GM19043 (cell line): ENCODE data around the gene BLZF1.
"Not testable (repeated sequence)": the region's sequence is repeated elsewhere in the genome, so short reads cannot be mapped to it uniquely, and the experiment has no call there.

Source experiments
- ATAC-seq: cut with Tn5 transposase; IDR thresholded peaks from one replicate; pipeline ENCODE4 v1.9.1; 2021; ENCODE audit warnings: low read depth; ENCODE audit not compliant: unreplicated experiment

The BLZF1 gene

DNA sequence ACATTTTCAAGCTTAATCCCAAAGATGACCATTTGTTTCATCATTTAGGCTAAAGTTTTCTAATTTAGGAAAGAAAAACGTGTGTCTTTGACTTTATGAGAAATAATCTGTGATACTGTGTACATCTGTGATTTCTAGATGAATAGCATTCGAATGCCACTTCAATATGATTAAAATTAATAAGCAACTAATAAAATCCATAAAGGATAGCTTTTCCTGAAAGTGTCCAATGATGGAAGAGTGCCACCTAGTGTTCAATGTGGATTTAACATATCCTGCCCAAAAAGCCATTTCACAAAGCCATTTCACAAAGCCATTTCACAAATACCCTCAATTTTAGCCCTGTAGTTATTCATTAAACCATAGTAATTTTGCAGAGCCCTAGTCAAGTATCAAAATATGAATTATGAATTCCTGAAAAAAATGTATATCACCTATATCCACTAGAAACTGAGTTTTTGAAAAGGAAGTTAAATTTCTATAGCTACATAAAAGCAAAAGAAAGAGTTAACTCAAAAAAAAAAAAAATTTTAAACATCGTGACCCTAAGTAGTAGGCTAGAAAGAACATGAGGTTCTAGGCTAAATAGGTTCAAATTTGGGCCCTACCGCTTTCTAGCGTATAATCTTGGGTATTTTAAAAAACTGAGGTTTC lies 19.5 kb upstream of the BLZF1 start:
- no peak for ATAC-seq

DNA sequence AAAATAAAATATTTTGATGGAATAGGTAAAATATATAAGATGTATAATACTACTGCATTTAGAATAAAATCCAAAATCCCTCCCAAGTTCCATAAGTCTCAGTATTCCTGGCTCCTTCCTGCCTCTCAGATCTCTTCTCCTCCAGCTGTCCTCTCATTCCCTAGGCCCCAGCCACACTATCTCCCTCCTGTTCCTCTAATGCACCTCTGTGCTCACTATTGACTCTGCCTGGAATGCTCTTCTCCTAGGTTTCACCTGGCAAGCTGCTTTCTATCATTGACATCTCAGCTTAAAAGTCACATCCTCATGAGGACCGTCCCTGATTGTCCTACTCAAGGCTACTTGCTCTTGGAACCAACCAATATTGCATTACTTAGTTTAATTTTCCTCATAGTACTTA lies 7.6 kb upstream of the BLZF1 start:
- no peak for ATAC-seq

DNA sequence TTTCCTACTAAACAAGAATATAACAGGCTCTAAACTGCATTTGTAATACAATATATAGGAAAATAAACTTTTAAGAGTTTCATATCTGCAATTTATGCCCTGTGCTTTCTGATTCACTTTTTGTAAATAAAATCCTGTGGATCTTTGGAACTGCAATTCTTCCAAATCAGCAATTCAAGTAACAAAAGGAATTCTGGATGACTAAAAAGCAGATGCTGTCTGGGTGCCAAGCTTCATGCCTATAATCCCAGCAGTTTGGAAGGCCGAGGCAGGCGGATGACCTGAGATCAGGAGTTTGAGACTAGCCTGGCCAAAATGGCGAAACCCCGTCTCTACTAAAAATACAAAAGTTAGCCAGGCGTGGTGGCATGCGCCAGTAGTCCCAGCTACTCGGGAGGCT lies 6.7 kb upstream of the BLZF1 start:
- ATAC-seq, result no peak

DNA sequence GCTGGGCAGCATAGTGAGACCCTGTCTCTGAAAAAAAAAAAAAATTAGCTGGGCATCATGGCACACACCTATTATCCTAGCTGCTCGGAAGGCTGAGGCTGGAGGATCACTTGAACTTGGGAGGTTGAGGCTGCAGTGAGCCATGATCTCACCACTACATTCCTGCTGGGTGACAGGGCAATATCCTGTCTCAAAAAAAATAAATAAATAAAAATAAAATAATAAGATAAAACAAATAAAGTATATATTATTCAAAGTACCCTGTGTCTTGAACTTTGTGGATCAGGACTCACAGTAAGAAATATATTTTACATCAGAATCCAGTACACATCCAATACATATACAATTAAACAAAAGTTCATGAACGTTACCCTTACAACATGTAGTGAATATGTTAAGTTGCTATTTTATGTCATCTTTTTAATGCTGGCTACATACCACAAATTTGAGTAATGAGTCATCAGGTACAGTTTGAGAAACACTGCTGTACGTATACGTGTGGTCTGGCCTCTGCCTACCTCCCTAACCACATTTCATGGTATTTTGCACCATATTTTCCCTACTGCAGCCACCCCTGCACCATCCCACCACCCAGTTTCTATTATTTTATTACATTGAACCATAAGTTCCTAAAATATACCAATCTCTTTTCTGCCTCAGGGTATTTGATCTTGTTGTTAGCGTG lies 4.8 kb upstream of the BLZF1 start:
- ATAC-seq, result no peak

DNA sequence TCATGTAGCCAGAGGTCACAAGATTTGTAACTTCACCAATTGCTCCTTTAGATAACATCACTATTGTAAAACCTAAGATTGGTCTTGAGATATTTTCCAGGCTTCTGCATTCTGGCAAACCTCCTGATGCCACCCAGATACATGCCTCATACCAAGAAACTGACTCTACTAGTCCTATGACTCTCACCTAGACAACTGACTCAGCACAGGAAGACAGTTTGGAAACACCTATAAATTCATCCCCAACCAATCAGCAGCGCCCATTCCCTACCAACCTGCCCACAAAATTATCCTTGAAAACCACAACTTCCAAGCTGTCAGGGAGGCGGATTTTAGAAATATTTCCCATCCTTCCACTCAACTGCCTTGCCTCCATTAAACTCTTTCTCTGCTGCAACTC lies 3.0 kb upstream of the BLZF1 start:
- no peak for ATAC-seq

DNA sequence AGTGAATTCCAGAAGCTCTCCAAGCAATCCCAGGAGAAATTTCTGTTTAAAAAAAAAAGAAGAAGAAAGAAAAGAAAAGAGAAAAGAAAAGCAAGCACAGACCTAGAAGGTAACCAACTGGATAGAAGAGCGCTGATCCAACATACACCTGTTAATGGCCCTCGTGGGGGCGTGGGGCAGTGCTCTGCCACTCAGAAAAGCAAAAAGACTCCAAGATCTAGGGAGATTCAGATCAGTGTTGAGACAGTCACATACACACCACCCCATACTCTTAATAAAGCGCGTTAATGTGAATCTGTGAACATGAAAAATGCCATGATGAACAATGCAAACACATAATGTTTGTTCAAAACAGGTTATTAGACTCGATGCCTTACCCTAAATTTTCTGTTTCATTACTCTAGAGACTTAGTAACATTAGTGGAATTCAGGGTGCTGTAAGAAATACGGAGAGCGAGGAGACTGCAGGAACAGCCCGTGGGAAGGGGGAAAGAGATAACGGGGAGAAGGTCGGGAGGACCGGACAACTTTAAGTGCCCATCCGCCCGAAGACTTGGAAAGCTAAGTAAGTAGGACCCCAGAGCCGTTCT lies 804 bp upstream of the BLZF1 start:
- no peak for ATAC-seq

DNA sequence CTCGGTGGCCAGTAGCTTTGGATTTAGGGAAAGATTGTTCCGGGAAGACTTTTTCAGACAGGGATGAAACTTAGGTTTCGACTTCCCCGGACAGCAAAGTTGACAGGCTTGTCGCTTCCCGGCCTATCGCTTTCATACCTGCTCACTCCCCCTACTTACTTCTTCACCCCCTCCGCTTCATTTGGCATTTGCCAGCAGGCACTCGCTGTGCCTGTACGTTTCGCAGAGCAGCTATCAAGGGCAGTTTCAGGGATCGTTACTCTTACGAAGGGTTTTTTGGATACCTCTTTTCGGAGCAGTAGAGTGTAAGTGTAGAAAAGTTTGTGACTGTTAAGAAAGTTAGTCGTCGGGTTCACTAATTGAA lies 393 bp downstream of the BLZF1 start:
- no peak for ATAC-seq

DNA sequence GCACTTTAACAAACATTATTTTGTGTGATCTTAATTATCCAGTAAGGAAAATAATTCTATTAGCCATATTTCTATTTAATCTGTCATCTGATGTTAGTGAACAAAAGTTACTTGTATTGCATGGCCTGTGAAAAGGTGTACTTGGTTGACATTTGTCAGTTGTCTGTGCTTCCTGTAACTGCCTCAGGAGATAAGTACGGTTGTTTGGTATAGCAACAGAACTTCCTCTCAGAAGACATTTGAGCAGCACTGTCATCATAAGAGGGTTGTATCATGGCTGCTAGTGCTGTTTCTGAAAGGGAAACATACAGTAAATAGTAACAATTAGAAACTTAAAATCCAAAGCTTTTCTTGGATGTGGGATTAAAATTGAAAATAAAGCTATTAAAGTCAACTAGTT lies 3.4 kb downstream of the BLZF1 start:
- no peak for ATAC-seq

DNA sequence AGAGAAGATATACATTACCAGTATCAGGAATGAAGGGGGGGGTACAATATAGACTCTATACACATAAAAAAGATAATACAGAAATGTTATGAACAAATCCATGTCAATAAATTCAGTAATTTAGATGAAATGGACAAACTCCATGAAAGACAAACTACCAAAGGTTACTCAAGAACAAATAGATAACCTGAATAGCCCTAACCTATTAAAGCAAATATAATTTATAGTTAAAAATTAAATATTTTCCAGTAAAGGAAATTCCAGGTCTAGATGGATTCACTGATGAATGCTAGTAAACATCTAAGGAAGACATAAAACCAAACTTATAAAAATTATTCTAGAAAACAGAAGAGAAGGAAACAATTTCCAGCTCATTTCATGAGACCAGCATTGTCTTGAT lies 13.2 kb downstream of the BLZF1 start:
- no peak for ATAC-seq

DNA sequence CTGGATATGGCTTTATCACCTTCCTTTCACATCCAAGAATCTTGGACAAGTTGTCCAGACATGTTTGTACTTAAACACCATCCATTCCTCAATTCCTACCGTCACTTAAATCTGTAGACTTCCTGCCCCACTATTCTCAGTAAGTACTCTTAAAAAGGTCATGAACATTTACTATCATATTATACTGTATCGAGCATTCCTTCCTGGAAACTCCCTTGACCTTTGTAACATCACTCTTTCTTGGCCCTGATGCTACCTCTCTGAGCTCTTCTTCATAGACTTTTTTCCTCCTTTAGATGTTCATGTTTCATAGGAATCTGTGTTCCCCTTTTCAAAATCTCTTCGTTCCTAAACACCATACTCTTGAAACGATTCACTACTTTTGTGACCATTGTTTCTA lies 15.5 kb downstream of the BLZF1 start:
- no peak for ATAC-seq

DNA sequence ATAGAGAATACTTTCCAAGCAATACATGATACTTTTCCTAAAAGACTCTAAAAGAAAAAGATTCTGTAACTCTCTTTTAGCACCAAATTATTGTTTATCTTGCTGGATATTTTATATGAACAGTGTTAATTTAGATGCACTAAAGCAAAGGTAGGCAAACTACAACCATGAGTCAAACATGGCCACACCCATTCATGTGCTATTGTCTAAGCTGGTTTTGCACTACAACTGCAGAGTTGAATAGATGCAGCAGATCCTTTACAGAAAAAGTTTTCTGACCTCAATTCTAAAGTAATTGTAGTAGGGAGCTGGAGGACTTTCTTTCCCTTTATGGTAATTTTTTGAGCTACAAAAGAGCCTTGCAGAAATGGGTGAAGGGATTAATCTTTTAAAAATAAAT lies 19.4 kb downstream of the BLZF1 start:
- ATAC-seq, result no peak

DNA sequence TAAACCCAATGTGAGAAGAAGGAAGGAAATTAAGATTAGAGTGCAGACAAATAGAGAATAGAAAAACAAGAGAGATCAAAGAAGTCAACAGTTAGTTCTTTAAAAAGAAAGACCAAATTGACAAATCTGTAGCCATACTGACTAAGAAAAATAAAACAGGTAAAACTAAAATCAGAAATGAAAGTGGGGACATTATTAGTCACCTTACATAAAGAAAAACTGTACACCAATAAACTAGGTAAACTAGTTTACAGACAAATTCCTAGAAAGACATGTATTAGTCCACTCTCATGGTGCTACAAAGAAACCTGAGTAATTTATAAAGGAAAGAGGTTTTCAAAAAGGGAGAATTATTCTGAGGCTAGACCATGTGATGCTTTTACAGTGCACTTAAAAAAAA lies 22.3 kb downstream of the BLZF1 start:
- ATAC-seq, result peak; percentile 82

DNA sequence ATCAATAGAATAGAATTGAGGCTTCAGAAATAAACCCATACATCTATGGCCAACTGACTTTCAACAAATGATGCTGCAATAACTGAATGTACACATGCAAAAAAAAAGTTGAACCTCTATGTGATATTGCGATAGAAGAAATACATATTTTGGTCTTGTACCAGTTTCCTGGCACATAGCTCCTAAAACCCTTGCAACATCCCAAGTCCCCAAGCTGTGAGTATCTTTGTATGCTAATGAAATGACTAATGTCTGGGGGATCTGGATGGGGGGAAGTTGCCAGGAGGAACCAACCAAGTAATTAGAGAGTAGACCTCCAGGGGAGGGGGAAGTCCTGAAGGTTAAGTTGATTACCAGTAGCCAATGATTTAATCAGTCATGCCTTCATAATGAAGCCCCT lies 24.4 kb downstream of the BLZF1 start:
- no peak for ATAC-seq

DNA sequence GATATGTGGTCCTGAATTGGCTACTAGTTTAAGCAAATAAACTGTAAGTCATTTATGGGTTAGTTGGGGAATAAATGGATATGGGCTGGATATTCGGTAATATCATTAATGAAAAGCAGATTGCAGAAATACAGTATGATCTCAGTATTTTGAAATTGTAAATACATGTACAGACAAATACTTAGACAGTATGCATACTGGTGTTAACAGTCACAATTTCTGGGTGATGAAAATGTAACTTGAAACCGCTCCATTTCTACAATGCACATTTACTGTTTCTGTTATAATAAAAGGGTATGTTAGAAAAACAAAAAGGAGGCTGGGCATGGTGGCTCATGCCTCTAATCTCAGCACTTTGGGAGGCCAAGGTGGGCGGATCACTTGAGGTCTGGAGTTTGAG lies 28.0 kb downstream of the BLZF1 start:
- ATAC-seq, result no peak

DNA sequence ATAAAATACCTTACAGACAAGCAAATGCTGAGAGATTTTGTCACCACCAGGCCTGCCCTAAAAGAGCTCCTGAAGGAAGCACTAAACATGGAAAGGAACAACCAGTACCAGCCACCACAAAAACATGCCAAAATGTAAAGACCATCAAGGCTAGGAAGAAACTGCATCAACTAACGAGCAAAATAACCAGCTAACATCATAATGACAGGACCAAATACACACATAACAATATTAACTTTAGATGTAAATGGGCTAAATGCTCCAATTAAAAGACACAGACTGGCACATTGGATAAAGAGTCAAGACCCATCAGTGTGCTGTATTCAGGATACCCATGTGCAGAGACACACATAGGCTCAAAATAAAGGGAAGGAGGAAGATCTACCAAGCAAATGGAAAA lies 34.6 kb downstream of the BLZF1 start:
- not testable (repeated sequence) for ATAC-seq

DNA sequence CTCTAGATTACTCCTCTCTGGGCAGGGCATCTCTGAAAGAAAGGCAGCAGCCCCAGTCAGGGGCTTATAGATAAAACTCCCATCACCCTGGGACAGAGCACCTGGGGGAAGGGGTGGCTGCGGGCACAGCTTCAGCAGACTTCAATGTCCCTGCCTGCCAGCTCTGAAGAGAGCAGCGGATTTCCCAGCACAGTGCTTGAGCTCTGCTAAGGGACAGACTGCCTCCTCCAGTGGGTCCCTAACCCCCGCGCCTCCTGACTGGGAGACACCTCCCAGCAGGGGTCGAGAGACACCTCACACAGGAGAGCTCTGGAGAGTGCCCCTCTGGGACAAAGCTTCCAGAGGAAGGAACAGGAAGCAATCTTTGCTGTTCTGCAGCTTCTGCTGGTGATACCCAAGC lies 40.3 kb downstream of the BLZF1 start:
- ATAC-seq, result not testable (repeated sequence)

DNA sequence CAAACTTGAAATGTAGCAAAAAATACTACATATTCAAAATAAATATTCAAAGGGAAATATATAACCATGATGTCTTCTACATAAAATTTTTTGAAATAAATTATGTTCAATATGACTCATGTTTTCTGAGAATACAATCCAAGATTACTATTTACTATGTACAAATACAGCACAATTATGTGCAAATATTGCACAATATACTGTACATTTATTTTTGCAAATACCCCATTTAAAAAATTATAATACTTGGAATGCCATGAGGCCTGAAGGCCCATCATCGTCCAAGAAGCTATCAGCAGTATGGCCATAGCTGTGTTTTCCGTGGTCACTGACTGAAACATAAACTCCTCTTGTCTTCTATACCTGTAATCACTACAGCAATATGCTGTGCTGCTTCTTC lies 47.0 kb downstream of the BLZF1 start:
- no peak for ATAC-seq

DNA sequence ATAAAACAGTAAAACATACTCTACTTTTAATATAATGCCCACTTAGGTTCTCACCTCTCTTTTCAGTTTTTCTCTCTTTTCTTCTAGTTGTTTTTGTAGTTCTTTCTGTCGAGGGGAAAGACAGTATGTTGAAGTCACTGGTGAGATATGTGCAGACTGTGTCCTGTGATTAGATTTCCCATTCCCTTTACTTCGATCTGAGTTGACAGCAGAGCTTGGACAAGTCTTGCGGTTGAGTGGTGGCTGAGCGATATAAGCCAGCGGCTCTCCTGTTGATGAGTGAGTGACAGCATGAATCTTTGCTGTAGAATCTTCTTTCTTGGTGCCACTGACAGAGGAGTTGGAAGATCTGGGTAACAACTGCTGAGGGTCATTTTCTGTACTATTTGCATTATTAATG lies 53.3 kb downstream of the BLZF1 start:
- no peak for ATAC-seq

DNA sequence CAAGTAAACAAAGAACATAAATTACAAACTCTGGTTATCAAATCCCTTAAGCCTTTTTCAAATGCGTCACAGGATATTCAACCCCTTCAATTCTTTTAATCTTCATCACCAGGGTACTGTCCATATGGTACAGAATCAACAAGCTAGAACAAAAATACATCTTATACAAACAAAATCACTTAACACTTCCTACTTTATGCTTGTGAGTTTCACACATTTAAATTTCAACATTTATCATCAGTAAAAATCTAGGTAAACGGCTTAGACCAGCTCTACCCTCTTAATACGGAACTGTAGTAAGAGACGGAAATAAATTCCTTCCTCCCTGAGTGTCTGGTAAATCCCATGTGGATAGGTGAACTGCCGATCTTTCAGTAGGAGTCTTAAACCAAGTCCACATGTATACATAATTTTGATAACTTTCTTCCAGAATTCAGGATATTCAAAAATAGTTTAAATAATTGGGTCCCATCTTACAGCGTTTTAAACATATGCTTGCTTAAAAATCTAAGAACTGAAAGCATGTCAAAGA lies 58.2 kb downstream of the BLZF1 start:
- ATAC-seq, result no peak

DNA sequence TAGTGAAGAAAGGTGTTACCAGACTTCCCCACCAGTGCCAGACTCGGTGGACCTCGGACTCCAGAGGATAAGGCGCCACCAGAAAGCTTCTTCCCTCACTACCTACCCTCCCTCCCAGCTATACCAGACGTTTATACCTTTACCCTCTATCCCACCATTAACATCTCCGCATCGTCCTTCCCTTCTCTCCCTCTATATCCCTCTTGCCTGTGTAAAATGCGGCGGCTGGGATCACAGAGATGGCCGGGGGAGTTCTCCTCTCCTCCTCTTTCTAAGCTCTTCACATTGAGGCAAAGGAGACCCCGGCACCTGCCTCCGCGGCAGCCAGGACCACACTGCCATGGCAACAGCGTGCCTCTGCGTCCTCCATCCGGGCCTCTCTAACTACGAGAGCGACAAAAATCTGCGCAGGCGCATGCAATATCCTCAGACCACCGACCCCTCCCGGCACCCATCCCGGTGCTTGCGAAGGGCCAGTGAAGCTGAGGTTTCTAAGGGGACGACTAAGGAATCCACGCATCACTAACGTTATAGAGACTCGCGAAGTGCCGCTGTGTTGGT lies 59.2 kb downstream of the BLZF1 start, which contains the start of gene CCDC181:
TSS of gene CCDC181 (minus strand) at position 394 of the 561 bp plus-strand sequence. CDS start 2,547 bp downstream, outside the sequence.
- ATAC-seq, result peak; percentile 84
